ENCODE measurements around the gene GLS.

GRCh38 chr2:190881084-190881597, 520 bp downstream of the GLS start:
- TF ChIP-seq POLR2AphosphoS5 (IDR thresholded peaks at IDR 0.05; ENCODE audit: insufficient read depth, low read depth, low read length) (no peak), CTCF (IDR thresholded peaks at IDR 0.05; ENCODE audit: extremely low read depth in 1 of 2, insufficient read depth in 1 of 2, low read depth in 1 of 2, low read length in 2 of 2) (no peak), POLR2A (IDR thresholded peaks at IDR 0.05; ENCODE audit: low read depth, low read length) (no peak), EZH2 (IDR thresholded peaks at IDR 0.05; ENCODE audit: borderline replicate concordance, low read depth, low read length, severe bottlenecking) (no peak), FOS (IDR thresholded peaks at IDR 0.05; ENCODE audit: borderline replicate concordance, insufficient read depth, low read length) (no peak), MYC (IDR thresholded peaks at IDR 0.05; ENCODE audit: low read depth, low read length) (no peak), JUN (IDR thresholded peaks at IDR 0.05; ENCODE audit: borderline replicate concordance, insufficient read depth, insufficient read length, low read depth) (no peak)

Data from endothelial cell of umbilical vein (primary cell).